ENCODE measurements around the gene SRPK3. TPM values are rescaled to one million over a fixed set of nuclear protein-coding genes. Genes with fewer than 3 reads are reported as not detected.

Gene SRPK3
- total RNA-seq, 1 experiment from 2014 or later, result 0.46 TPM

GRCh38 chrX:153797415-153798015, 16.7 kb downstream of the SRPK3 start:
- peaks cover 35% of the 10 kb centered on the region for H3K79me2 ChIP-seq (ENCODE audit: low read depth)
- peaks cover 5% of the 10 kb centered on the region; the same call in 1 of the 2 replicates for H3F3A ChIP-seq (ENCODE audit: insufficient read depth, low read depth)
- H3K4me3 ChIP-seq, result no peak overlapping the region
- H3K4me1 ChIP-seq (replicated peaks; ENCODE audit: insufficient read depth), result peaks cover 15% of the 10 kb centered on the region; the same call in 1 of the 2 replicates
- POLR2A ChIA-PET (ENCODE audit: unreplicated experiment), result no interaction called here
- H3K27ac ChIP-seq, result no peak overlapping the region
- CTCF ChIA-PET, result no interaction called here
- BruUV-seq (replicated peaks), result no TSS peak
- H2AFZ ChIP-seq, result no peak overlapping the region
- intact Hi-C loops (cut with micrococcal nuclease; ENCODE audit: unreplicated experiment), result loop anchor here (10.0 kb wide), 1 partner anchor 87 kb away; the partner anchor contains the start of gene L1CAM
- no peaks in the 10 kb centered on the region for H4K20me1 ChIP-seq (ENCODE audit: insufficient read depth)
- H3K9me2 ChIP-seq (ENCODE audit: insufficient read depth), result no peaks in the 10 kb centered on the region
- H3K9me3 ChIP-seq (ENCODE audit: insufficient read depth, low read depth), result no peaks in the 10 kb centered on the region
- TF ChIP-seq EZH2 (IDR thresholded peaks at IDR 0.05; ENCODE audit: low read depth), result no peak
- TF ChIP-seq, protein P1, sequence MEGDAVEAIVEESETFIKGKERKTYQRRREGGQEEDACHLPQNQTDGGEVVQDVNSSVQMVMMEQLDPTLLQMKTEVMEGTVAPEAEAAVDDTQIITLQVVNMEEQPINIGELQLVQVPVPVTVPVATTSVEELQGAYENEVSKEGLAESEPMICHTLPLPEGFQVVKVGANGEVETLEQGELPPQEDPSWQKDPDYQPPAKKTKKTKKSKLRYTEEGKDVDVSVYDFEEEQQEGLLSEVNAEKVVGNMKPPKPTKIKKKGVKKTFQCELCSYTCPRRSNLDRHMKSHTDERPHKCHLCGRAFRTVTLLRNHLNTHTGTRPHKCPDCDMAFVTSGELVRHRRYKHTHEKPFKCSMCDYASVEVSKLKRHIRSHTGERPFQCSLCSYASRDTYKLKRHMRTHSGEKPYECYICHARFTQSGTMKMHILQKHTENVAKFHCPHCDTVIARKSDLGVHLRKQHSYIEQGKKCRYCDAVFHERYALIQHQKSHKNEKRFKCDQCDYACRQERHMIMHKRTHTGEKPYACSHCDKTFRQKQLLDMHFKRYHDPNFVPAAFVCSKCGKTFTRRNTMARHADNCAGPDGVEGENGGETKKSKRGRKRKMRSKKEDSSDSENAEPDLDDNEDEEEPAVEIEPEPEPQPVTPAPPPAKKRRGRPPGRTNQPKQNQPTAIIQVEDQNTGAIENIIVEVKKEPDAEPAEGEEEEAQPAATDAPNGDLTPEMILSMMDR (conservative IDR thresholded peaks at IDR 0.05), result no peak
- no peak for DNase-seq
- no peak overlapping the region for H3K4me2 ChIP-seq
- H3K36me3 ChIP-seq (ENCODE audit: low read depth), result no peaks in the 10 kb centered on the region
- no peaks in the 10 kb centered on the region for H3K27me3 ChIP-seq (ENCODE audit: insufficient read depth, low read depth)

DNA sequence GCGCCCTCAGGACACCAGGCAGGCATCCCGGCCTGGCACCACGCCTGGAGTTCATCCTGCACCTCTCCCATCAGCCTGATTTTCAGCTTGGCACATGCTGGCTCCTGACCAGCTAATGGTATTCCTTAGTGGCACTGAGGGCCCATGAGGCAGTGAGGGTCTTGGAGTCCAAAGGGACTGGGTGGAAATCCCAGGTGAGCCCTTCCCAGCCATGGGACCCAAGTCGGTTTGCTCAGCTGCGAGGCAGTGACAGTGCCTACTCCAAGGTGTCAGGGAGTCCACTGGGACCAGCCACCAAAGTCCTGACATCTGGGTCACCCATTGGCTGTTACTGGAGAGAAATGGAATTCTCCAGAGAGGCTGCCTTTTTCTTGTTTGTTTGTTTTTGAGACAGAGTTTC, 18.5 kb downstream of the SRPK3 start:
- no peak for TF ChIP-seq EZH2 (IDR thresholded peaks at IDR 0.05; ENCODE audit: low read depth)
- TF ChIP-seq, protein P1 (conservative IDR thresholded peaks at IDR 0.05), result no peak
- ChIA-PET POLR2A (ENCODE audit: unreplicated experiment) (no interaction called here), CTCF (no interaction called here)
- Histone ChIP-seq H2AFZ (no peak overlapping the region), H3K27ac (no peak overlapping the region), H3F3A (ENCODE audit: insufficient read depth, low read depth) (peaks cover 5% of the 10 kb centered on the region; the same call in 1 of the 2 replicates), H3K36me3 (ENCODE audit: low read depth) (no peaks in the 10 kb centered on the region), H3K4me1 (replicated peaks; ENCODE audit: insufficient read depth) (peaks cover 10% of the 10 kb centered on the region; the same call in 1 of the 2 replicates), H3K79me2 (ENCODE audit: low read depth) (peaks cover 22% of the 10 kb centered on the region), H3K9me3 (ENCODE audit: insufficient read depth, low read depth) (no peaks in the 10 kb centered on the region), H3K27me3 (ENCODE audit: insufficient read depth, low read depth) (no peaks in the 10 kb centered on the region), H4K20me1 (ENCODE audit: insufficient read depth) (no peaks in the 10 kb centered on the region), H3K4me3 (no peak overlapping the region), H3K9me2 (ENCODE audit: insufficient read depth) (no peaks in the 10 kb centered on the region), H3K4me2 (no peak overlapping the region)
- BruUV-seq (replicated peaks), result no TSS peak
- no peak for DNase-seq
- intact Hi-C loops (cut with micrococcal nuclease; ENCODE audit: unreplicated experiment), result loop anchor here (10.0 kb wide), 1 partner anchor 85 kb away; the partner anchor contains the start of gene L1CAM

DNA sequence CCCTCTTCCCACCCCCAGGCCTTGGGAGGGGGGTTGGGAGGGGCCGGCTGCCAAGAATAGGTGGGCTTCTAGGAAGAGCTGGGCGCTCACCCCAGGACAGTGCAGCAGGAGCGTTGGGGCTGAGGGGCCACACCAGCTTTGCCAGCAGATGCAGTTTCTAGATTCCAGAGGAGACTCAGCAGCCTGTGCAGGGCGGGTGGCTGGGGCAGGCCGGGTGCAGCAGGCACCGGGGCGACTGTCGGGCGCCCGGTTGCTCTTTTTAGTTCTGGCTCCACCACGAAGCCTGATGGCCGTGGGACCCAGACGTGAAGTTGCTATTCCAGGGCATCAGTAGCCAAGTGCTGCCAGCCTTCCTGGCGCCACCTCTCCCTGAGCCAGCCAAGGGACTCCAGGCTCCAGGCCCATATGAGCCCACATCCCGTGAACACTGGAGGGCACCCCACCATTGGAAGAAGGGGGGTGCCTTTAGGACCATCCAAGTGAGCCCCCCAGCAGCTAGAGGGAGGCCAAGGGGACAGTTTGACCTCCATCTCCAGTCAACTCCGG, 19.4 kb downstream of the SRPK3 start:
- Histone ChIP-seq H3K27me3 (ENCODE audit: insufficient read depth, low read depth) (no peaks in the 10 kb centered on the region), H3K9me3 (ENCODE audit: insufficient read depth, low read depth) (no peaks in the 10 kb centered on the region), H3K4me3 (no peak overlapping the region), H2AFZ (no peak overlapping the region), H3K4me1 (replicated peaks; ENCODE audit: insufficient read depth) (peaks cover 10% of the 10 kb centered on the region; the same call in 1 of the 2 replicates), H3K36me3 (ENCODE audit: low read depth) (no peaks in the 10 kb centered on the region), H3K79me2 (ENCODE audit: low read depth) (peaks cover 14% of the 10 kb centered on the region), H3K4me2 (no peak overlapping the region), H3K27ac (no peak overlapping the region), H4K20me1 (ENCODE audit: insufficient read depth) (no peaks in the 10 kb centered on the region), H3F3A (ENCODE audit: insufficient read depth, low read depth) (peaks cover 5% of the 10 kb centered on the region; the same call in 1 of the 2 replicates), H3K9me2 (ENCODE audit: insufficient read depth) (no peaks in the 10 kb centered on the region)
- TF ChIP-seq EZH2 (IDR thresholded peaks at IDR 0.05; ENCODE audit: low read depth), result no peak
- TF ChIP-seq, protein P1 (conservative IDR thresholded peaks at IDR 0.05), result no peak
- BruUV-seq (replicated peaks), result no TSS peak
- POLR2A ChIA-PET (ENCODE audit: unreplicated experiment), result no interaction called here
- CTCF ChIA-PET, result no interaction called here
- no peak for DNase-seq
- intact Hi-C loops (cut with micrococcal nuclease; ENCODE audit: unreplicated experiment), result no loop called here

All from PC-9 (cell line).